H9 (cell line): ENCODE results near the gene PBX1. TPM values are rescaled to one million over a fixed set of nuclear protein-coding genes. Genes with fewer than 3 reads are reported as not detected.

ENCODE experiments used
- DNase-seq: peaks from one replicate; pipeline ENCODE4 v3.0.0-alpha.2; 2017
- H2AFZ ChIP-seq: one replicate; pipeline ENCODE4 v1.6.1; 2013; ENCODE audit warnings: mild to moderate bottlenecking, low read length, control low read depth, moderate library complexity
- H2AK5ac ChIP-seq: 2 replicates; pipeline ENCODE4 v1.6.1; 2013; ENCODE audit warnings: low read length, control low read depth, mixed read lengths; ENCODE audit not compliant: insufficient read length
- H2BK120ac ChIP-seq: one replicate; pipeline ENCODE4 v1.6.1; 2013; ENCODE audit warnings: low read depth, mild to moderate bottlenecking, low read length, control low read depth, inconsistent platforms; ENCODE audit not compliant: poor library complexity, severe bottlenecking
- H2BK12ac ChIP-seq: 2 replicates; pipeline ENCODE4 v1.6.1; 2013; ENCODE audit warnings: low read length, control low read depth, mixed read lengths, low read depth; ENCODE audit not compliant: insufficient read length
- H2BK15ac ChIP-seq: 2 replicates; pipeline ENCODE4 v1.6.1; 2013; ENCODE audit warnings: low read depth, low read length, control low read depth
- H2BK20ac ChIP-seq: one replicate; pipeline ENCODE4 v1.6.1; 2013; ENCODE audit warnings: low read depth, mild to moderate bottlenecking, low read length, control low read depth, inconsistent platforms; ENCODE audit not compliant: poor library complexity, severe bottlenecking
- H2BK5ac ChIP-seq: 2 replicates; pipeline ENCODE4 v1.6.1; 2013; ENCODE audit warnings: low read length, control low read depth, mixed read lengths; ENCODE audit not compliant: insufficient read length
- H3K14ac ChIP-seq: 2 replicates; pipeline ENCODE4 v1.6.1; 2013; ENCODE audit warnings: low read length, control low read depth; ENCODE audit not compliant: insufficient read depth
- H3K18ac ChIP-seq: 2 replicates; pipeline ENCODE4 v1.6.1; 2013; ENCODE audit warnings: low read depth, mild to moderate bottlenecking, mixed read lengths, low read length, control low read depth; ENCODE audit not compliant: insufficient read length
- H3K23ac ChIP-seq: 2 replicates; pipeline ENCODE4 v1.6.1; 2013; ENCODE audit warnings: low read length, control low read depth, mixed read lengths, low read depth; ENCODE audit not compliant: insufficient read length
- H3K23me2 ChIP-seq: 2 replicates; pipeline ENCODE4 v1.6.1; 2013; ENCODE audit warnings: low read depth, mild to moderate bottlenecking, mixed read lengths, low read length, control low read depth; ENCODE audit not compliant: insufficient read length, poor library complexity, severe bottlenecking
- H3K27ac ChIP-seq: 2 replicates; pipeline ENCODE4 v1.5.1; 2013; ENCODE audit warnings: low read length, control low read depth, mixed read lengths, low read depth; ENCODE audit not compliant: insufficient read length
- H3K27me3 ChIP-seq: 2 replicates; pipeline ENCODE4 v1.6.1; 2013; ENCODE audit warnings: low read length, control low read depth, inconsistent platforms; ENCODE audit not compliant: insufficient read depth
- H3K4ac ChIP-seq: 2 replicates; pipeline ENCODE4 v1.6.1; 2013; ENCODE audit warnings: low read depth, mild to moderate bottlenecking, control low read depth, inconsistent platforms, low read length, moderate library complexity
- H3K4me1 ChIP-seq: 2 replicates; pipeline ENCODE4 v1.6.1; 2013; ENCODE audit warnings: low read length, control low read depth, inconsistent platforms; ENCODE audit not compliant: insufficient read depth
- H3K4me2 ChIP-seq: 2 replicates; pipeline ENCODE4 v1.6.1; 2013; ENCODE audit warnings: low read length, control low read depth, mixed read lengths; ENCODE audit not compliant: insufficient read length, insufficient read depth
- H3K56ac ChIP-seq: 2 replicates; pipeline ENCODE4 v1.6.1; 2013; ENCODE audit warnings: low read depth, mild to moderate bottlenecking, mixed read lengths, low read length, control low read depth; ENCODE audit not compliant: insufficient read length
- H3K79me1 ChIP-seq: 2 replicates; pipeline ENCODE4 v1.6.1; 2013; ENCODE audit warnings: low read depth, mild to moderate bottlenecking, moderate library complexity, low read length, control low read depth, inconsistent platforms; ENCODE audit not compliant: insufficient read depth, poor library complexity, severe bottlenecking
- H3K79me2 ChIP-seq: 2 replicates; pipeline ENCODE4 v1.6.1; 2013; ENCODE audit warnings: low read length, control low read depth, inconsistent platforms; ENCODE audit not compliant: insufficient read depth
- H3K9ac ChIP-seq: 2 replicates; pipeline ENCODE4 v1.6.1; 2013; ENCODE audit warnings: low read length, control low read depth, mixed read lengths; ENCODE audit not compliant: insufficient read length; ENCODE audit errors: extremely low read depth
- H3K9me3 ChIP-seq: one replicate; pipeline ENCODE4 v1.6.1; 2013; ENCODE audit warnings: low read depth, low read length, inconsistent platforms; ENCODE audit not compliant: control insufficient read depth
- H3T11ph ChIP-seq: one replicate; pipeline ENCODE4 v1.6.1; 2013; ENCODE audit warnings: mild to moderate bottlenecking, low read length, control low read depth, inconsistent platforms
- H4K20me1 ChIP-seq: one replicate; pipeline ENCODE4 v1.6.1; 2013; ENCODE audit not compliant: control insufficient read depth, insufficient read length, insufficient read depth
- H4K5ac ChIP-seq: 2 replicates; pipeline ENCODE4 v1.6.1; 2013; ENCODE audit warnings: low read depth, mild to moderate bottlenecking, mixed read lengths, low read length, control low read depth; ENCODE audit not compliant: insufficient read length
- H4K8ac ChIP-seq: replicated peaks from 2 replicates; pipeline ENCODE4 v1.6.1; 2013; ENCODE audit warnings: low read length, control low read depth, mixed read lengths, low read depth; ENCODE audit not compliant: insufficient read length
- H4K91ac ChIP-seq: 2 replicates; pipeline ENCODE4 v1.6.1; 2013; ENCODE audit warnings: low read depth, mild to moderate bottlenecking, moderate library complexity, mixed read lengths, low read length, control low read depth; ENCODE audit not compliant: insufficient read length
- H3K27ac Mint-ChIP-seq, 3 experiments: 2 replicates in 2 of 3; 3 replicates in 1 of 3; pipeline ENCODE4 v1.8.0; 2020 to 2021; ENCODE audit warnings: mixed read lengths in 3 of 3, mild to moderate bottlenecking in 1 of 3, moderate library complexity in 1 of 3
- H3K27me3 Mint-ChIP-seq: 2 replicates; pipeline ENCODE4 v1.8.0; 2021; ENCODE audit warnings: low read depth, mild to moderate bottlenecking, moderate library complexity, mixed read lengths
- H3K36me3 Mint-ChIP-seq, 3 experiments: 2 replicates in 2 of 3; 3 replicates in 1 of 3; pipeline ENCODE4 v1.8.0; 2020 to 2021; ENCODE audit warnings: low read depth in 3 of 3, mixed read lengths in 3 of 3; ENCODE audit not compliant: insufficient read depth in 1 of 3
- H3K4me1 Mint-ChIP-seq, 2 experiments: 2 replicates each; pipeline ENCODE4 v1.8.0; 2020; ENCODE audit warnings: mixed read lengths in 2 of 2
- H3K4me3 Mint-ChIP-seq, 2 experiments: 2 replicates in 1 of 2; 3 replicates in 1 of 2; pipeline ENCODE4 v1.8.0; 2020 to 2021; ENCODE audit warnings: mild to moderate bottlenecking in 2 of 2, mixed read lengths in 2 of 2, moderate library complexity in 1 of 2
- H3K9me3 Mint-ChIP-seq, 2 experiments: 2 replicates in 1 of 2; 3 replicates in 1 of 2; pipeline ENCODE4 v1.8.0; 2020; ENCODE audit warnings: mild to moderate bottlenecking in 2 of 2, mixed read lengths in 2 of 2, moderate library complexity in 1 of 2
- WGBS: extraction: QIAGEN DNeasy Blood & Tissue Kit; methylation state at CpG from one replicate; pipeline ENCODE4 v1.1.7; 2013; ENCODE audit warnings: missing lambda C conversion rate, low lambda C conversion rate, mixed read lengths; ENCODE audit not compliant: insufficient read length; ENCODE audit errors: extremely low coverage; 5-methylcytosine and 5-hydroxymethylcytosine counted together
- total RNA-seq: library from RNA; stranded (reverse); gene quantifications from 2 replicates; pipeline ENCODE4 v1.2.1, GENCODE V29; 2021
- TF ChIP-seq, protein P1 (sequence below): fragments of 200-600 bp; sonication (generic); conservative IDR thresholded peaks from 3 replicates; pipeline ENCODE4 v1.8.0; 2021; ENCODE audit warnings: antibody characterized with exemption, mild to moderate bottlenecking

PBX1 gene
- total RNA-seq, 1 experiment from 2014 or later = 142 TPM

DNA sequence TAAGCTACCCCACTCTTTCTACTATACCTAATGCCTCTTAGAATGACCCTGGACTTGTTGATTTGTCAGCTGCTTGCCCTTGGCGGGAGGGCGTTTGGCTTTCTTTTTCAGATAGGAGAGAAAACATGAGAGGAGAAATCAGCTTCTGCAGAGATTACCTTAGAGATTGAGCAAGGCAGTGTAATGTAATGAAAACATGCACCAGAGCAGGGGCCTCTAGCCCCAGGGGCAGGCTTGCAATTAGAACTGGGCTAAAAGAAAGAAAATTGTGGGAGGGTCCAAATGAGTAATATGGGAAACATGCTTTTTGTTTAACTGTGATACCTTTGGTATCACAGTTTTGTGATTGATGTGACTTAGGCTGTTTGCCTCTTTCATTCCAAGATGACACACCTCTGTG is 89.7 kb downstream of the PBX1 start:
- H2AFZ ChIP-seq = no peak overlapping the region
- peak overlapping the region; percentile 10 to 72 (median 60); a peak in 6 of 7 replicates for H3K27ac Mint-ChIP-seq
- no peak overlapping the region for H2AK5ac ChIP-seq
- no peak overlapping the region for H3K4ac ChIP-seq
- no peak overlapping the region for H3T11ph ChIP-seq
- no peak overlapping the region for H3K18ac ChIP-seq
- H4K91ac ChIP-seq = no peak overlapping the region
- no CpG with 5 or more reads among the region's 2 CpGs for WGBS
- H4K8ac ChIP-seq = no peak overlapping the region
- H3K79me2 ChIP-seq = peaks cover 8% of the 10 kb centered on the region; the same call in 1 of the 2 replicates
- H2BK15ac ChIP-seq = no peak overlapping the region
- no peaks in the 10 kb centered on the region for H3K9me3 Mint-ChIP-seq
- no peaks in the 10 kb centered on the region for H4K20me1 ChIP-seq
- no peak overlapping the region for H2BK120ac ChIP-seq
- no peaks in the 10 kb centered on the region for H3K9me3 ChIP-seq
- no peak overlapping the region for H3K14ac ChIP-seq
- H3K23me2 ChIP-seq = no peaks in the 10 kb centered on the region
- no peak overlapping the region for H3K56ac ChIP-seq
- no peak overlapping the region for H2BK5ac ChIP-seq
- H3K4me2 ChIP-seq = no peak overlapping the region
- peaks cover 0 to 17% (median 5%) of the 10 kb centered on the region in 3 experiments; a peak in 4 of 7 replicates for H3K36me3 Mint-ChIP-seq
- H2BK12ac ChIP-seq = no peak overlapping the region
- no peaks in the 10 kb centered on the region for H3K27me3 Mint-ChIP-seq
- H3K9ac ChIP-seq = no peak overlapping the region
- H3K27me3 ChIP-seq = no peaks in the 10 kb centered on the region
- no peak overlapping the region for H3K23ac ChIP-seq
- H2BK20ac ChIP-seq = no peak overlapping the region
- TF ChIP-seq, protein P1, sequence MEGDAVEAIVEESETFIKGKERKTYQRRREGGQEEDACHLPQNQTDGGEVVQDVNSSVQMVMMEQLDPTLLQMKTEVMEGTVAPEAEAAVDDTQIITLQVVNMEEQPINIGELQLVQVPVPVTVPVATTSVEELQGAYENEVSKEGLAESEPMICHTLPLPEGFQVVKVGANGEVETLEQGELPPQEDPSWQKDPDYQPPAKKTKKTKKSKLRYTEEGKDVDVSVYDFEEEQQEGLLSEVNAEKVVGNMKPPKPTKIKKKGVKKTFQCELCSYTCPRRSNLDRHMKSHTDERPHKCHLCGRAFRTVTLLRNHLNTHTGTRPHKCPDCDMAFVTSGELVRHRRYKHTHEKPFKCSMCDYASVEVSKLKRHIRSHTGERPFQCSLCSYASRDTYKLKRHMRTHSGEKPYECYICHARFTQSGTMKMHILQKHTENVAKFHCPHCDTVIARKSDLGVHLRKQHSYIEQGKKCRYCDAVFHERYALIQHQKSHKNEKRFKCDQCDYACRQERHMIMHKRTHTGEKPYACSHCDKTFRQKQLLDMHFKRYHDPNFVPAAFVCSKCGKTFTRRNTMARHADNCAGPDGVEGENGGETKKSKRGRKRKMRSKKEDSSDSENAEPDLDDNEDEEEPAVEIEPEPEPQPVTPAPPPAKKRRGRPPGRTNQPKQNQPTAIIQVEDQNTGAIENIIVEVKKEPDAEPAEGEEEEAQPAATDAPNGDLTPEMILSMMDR = no peak
- peaks cover 72 to 79% of the 10 kb centered on the region in 2 experiments for H3K4me1 Mint-ChIP-seq
- DNase-seq = no peak
- peaks cover 20% of the 10 kb centered on the region; the same call in 1 of the 2 replicates for H3K4me1 ChIP-seq
- peaks cover 6% of the 10 kb centered on the region for H3K79me1 ChIP-seq
- peak overlapping the region in 1 of 2 experiments; percentile 21; a peak in 1 of 5 replicates for H3K4me3 Mint-ChIP-seq
- H3K27ac ChIP-seq = no peak overlapping the region
- no peak overlapping the region for H4K5ac ChIP-seq
